A549 (cell line): ENCODE measurements around the gene ARRDC4. TPM values are rescaled to one million over a fixed set of nuclear protein-coding genes. Genes with fewer than 3 reads are reported as not detected.

Experiments
- ATAC-seq, 2 experiments: fragments of 200-7000 bp in 1 of 2; fragments of >200 bp in 1 of 2; cut with Nextera tagmentation in 1 of 2; cut with Tn5 transposase in 1 of 2; 3 replicates each; pipeline versions ENCODE4 v1.8.0 to v1.9.1; 2018 to 2020; ENCODE audit warnings: mild to moderate bottlenecking in 1 of 2, moderate library complexity in 1 of 2
- CTCF ChIA-PET: fragments of 300-600 bp; sonication (Branson Sonifier 250); formaldehyde crosslinking; extraction: SDS; loops from one replicate; lab custom pipeline; 2021; ENCODE audit warnings: antibody characterized with exemption, inconsistent platforms; lab: Yijun Ruan, JAX
- POLR2A ChIA-PET: fragments of 350-600 bp; formaldehyde crosslinking; extraction: SDS; loops from one replicate; lab custom pipeline; 2021; ENCODE audit warnings: antibody characterized with exemption, inconsistent platforms; lab: Yijun Ruan, JAX
- DNase-seq, 2 experiments: peaks; one replicate each; pipeline versions ENCODE4 v3.0.0 to v3.0.0-alpha.2; 2011 to 2016; ENCODE audit warnings: low read depth in 1 of 2, low spot score in 1 of 2
- FAIRE-seq: peaks from 2 replicates; lab custom pipeline; 2011; peaks lifted over from hg19 to GRCh38; lab: Jason Lieb, UNC
- H3K27ac ChIP-seq, 2 experiments: fragments of >200 bp; sonication (Bioruptor Twin); formaldehyde crosslinking; 3 replicates each; pipeline ENCODE4 v1.5.1; 2016 to 2017
- H3K4me1 ChIP-seq: fragments of >200 bp; sonication (Bioruptor Twin); formaldehyde crosslinking; 3 replicates; pipeline ENCODE4 v1.6.1; 2016
- H3K4me2 ChIP-seq: fragments of >200 bp; sonication (Bioruptor Twin); formaldehyde crosslinking; 3 replicates; pipeline ENCODE4 v1.6.1; 2016
- H3K4me3 ChIP-seq: fragments of >200 bp; sonication (Bioruptor Twin); formaldehyde crosslinking; 3 replicates; pipeline ENCODE4 v1.5.1; 2016
- H3K9me3 ChIP-seq: fragments of >200 bp; sonication (Bioruptor Twin); formaldehyde crosslinking; 3 replicates; pipeline ENCODE4 v1.6.1; 2016
- CBX2 ChIP-seq: fragments of 200-600 bp; sonication (generic); IDR thresholded peaks from 2 replicates; pipeline ENCODE4 v1.6.1; 2016; ENCODE audit warnings: low read depth, mild to moderate bottlenecking, borderline replicate concordance
- CEBPB ChIP-seq, 2 experiments: fragments of >200 bp in 1 of 2; sonication (Bioruptor Twin) in 1 of 2; formaldehyde crosslinking in 1 of 2; IDR thresholded peaks; 2 replicates each; pipeline ENCODE4 v1.6.1; 2012 to 2016
- CHD4 ChIP-seq: fragments of 200-600 bp; sonication (generic); IDR thresholded peaks from 2 replicates; pipeline ENCODE4 v1.6.1; 2016; ENCODE audit warnings: antibody characterized with exemption, mild to moderate bottlenecking, borderline replicate concordance
- E2F6 ChIP-seq: IDR thresholded peaks from 2 replicates; pipeline ENCODE4 v1.6.1; 2012; ENCODE audit warnings: low read depth, borderline replicate concordance
- HES2 ChIP-seq: fragments of >200 bp; sonication (Bioruptor Twin); formaldehyde crosslinking; IDR thresholded peaks from 2 replicates; pipeline ENCODE4 v1.6.1; 2016
- HMGXB4 ChIP-seq: fragments of 250-450 bp; sonication (Bioruptor Pico); IDR thresholded peaks from 2 replicates; pipeline ENCODE4 v1.5.0; 2021; ENCODE audit warnings: mild to moderate bottlenecking, moderate library complexity, borderline replicate concordance
- HOXB13 ChIP-seq: fragments of 250-450 bp; sonication (Bioruptor Pico); IDR thresholded peaks from 2 replicates; pipeline ENCODE4 v1.5.0; 2020; ENCODE audit warnings: low read depth, mild to moderate bottlenecking, moderate library complexity
- JUN ChIP-seq, 2 experiments: fragments of >200 bp; sonication (Bioruptor Twin); formaldehyde crosslinking; IDR thresholded peaks; 2 replicates in 1 of 2; 3 replicates in 1 of 2; pipeline ENCODE4 v1.6.1; 2016 to 2017
- JUNB ChIP-seq: fragments of >200 bp; sonication (Bioruptor Twin); formaldehyde crosslinking; IDR thresholded peaks from 2 replicates; pipeline ENCODE4 v1.6.1; 2016
- KDM5A ChIP-seq: fragments of 200-600 bp; sonication (generic); IDR thresholded peaks from 2 replicates; pipeline ENCODE4 v1.6.1; 2016; ENCODE audit warnings: antibody characterized with exemption, mild to moderate bottlenecking
- MAFK ChIP-seq: fragments of 450-650 bp; IDR thresholded peaks from 2 replicates; pipeline ENCODE4 v1.6.1; 2014; ENCODE audit not compliant: partially characterized antibody
- MAZ ChIP-seq: fragments of 150-350 bp; IDR thresholded peaks from 2 replicates; pipeline ENCODE4 v1.6.1; 2014; ENCODE audit warnings: antibody characterized with exemption, low read depth, low read length, borderline replicate concordance
- MYC ChIP-seq: IDR thresholded peaks from 2 replicates; pipeline ENCODE4 v1.6.1; 2012; ENCODE audit warnings: mild to moderate bottlenecking, inconsistent platforms, low read length, improper control_type of control experiment, borderline replicate concordance
- NFE2L2 ChIP-seq: fragments of 150-350 bp; conservative IDR thresholded peaks from 2 replicates; pipeline ENCODE4 v1.6.1; 2014; ENCODE audit warnings: low read length
- POLR2A ChIP-seq: IDR thresholded peaks from 2 replicates; pipeline ENCODE4 v1.6.1; 2012; ENCODE audit warnings: mild to moderate bottlenecking, low read length
- POLR2AphosphoS2 ChIP-seq: conservative IDR thresholded peaks from 2 replicates; pipeline ENCODE4 v1.6.1; 2012; ENCODE audit warnings: low read length, improper control_type of control experiment, inconsistent platforms
- RARB ChIP-seq: fragments of 250-450 bp; sonication (Bioruptor Pico); IDR thresholded peaks from 2 replicates; pipeline ENCODE4 v1.8.0; 2021; ENCODE audit warnings: mild to moderate bottlenecking, moderate library complexity
- RFX5 ChIP-seq: fragments of 450-650 bp; IDR thresholded peaks from 2 replicates; pipeline ENCODE4 v1.7.1; 2014; ENCODE audit warnings: antibody characterized with exemption, mild to moderate bottlenecking, moderate library complexity
- TFCP2L1 ChIP-seq: fragments of 250-450 bp; sonication (Bioruptor Pico); IDR thresholded peaks from 2 replicates; pipeline ENCODE4 v1.5.0; 2021; ENCODE audit warnings: mild to moderate bottlenecking
- ZC3H11A ChIP-seq: fragments of 450-650 bp; IDR thresholded peaks from 2 replicates; pipeline ENCODE4 v1.6.1; 2014; ENCODE audit warnings: antibody characterized with exemption, mild to moderate bottlenecking
- ZFP36 ChIP-seq: fragments of 450-650 bp; IDR thresholded peaks from 2 replicates; pipeline ENCODE4 v1.6.1; 2014; ENCODE audit warnings: borderline replicate concordance; ENCODE audit not compliant: partially characterized antibody
- ZSCAN20 ChIP-seq: fragments of 250-450 bp; sonication (Bioruptor Pico); IDR thresholded peaks from 2 replicates; pipeline ENCODE4 v1.8.0; 2022; ENCODE audit warnings: mild to moderate bottlenecking, moderate library complexity
- WGBS: methylation state at CpG from one replicate; pipeline ENCODE4 v1.1.6; 2017; ENCODE audit errors: missing lambda C conversion rate; 5-methylcytosine and 5-hydroxymethylcytosine counted together
- polyA plus RNA-seq, 4 experiments: library from polyadenylated mRNA; depleted of rRNA in 3 of 4; stranded (reverse); fragments of >200 nt; fragmentation: RNase III in 1 of 4; extraction: RNeasy Plus Mini Kit Qiagen cat#74134 plus additional on column Dnase treatment in 1 of 4; gene quantifications; 2 replicates in 3 of 4; 3 replicates in 1 of 4; pipeline ENCODE4 v1.2.3, GENCODE V29; 2011 to 2017
- TF ChIP-seq, protein P1 (sequence below): fragments of 250-450 bp; sonication (Bioruptor Pico); IDR thresholded peaks from 2 replicates; pipeline ENCODE4 v1.5.0; 2020; ENCODE audit warnings: low read depth, mild to moderate bottlenecking, moderate library complexity
- TF ChIP-seq, protein P2 (sequence below): fragments of 200-600 bp; sonication (generic); IDR thresholded peaks from 2 replicates; pipeline ENCODE4 v1.6.1; 2016; ENCODE audit warnings: antibody characterized with exemption, mild to moderate bottlenecking, moderate library complexity

Gene ARRDC4
- polyA plus RNA-seq, 2 of the 4 experiments (the other 2 are of a cell fraction) = 0.19 to 2.2 TPM

DNA sequence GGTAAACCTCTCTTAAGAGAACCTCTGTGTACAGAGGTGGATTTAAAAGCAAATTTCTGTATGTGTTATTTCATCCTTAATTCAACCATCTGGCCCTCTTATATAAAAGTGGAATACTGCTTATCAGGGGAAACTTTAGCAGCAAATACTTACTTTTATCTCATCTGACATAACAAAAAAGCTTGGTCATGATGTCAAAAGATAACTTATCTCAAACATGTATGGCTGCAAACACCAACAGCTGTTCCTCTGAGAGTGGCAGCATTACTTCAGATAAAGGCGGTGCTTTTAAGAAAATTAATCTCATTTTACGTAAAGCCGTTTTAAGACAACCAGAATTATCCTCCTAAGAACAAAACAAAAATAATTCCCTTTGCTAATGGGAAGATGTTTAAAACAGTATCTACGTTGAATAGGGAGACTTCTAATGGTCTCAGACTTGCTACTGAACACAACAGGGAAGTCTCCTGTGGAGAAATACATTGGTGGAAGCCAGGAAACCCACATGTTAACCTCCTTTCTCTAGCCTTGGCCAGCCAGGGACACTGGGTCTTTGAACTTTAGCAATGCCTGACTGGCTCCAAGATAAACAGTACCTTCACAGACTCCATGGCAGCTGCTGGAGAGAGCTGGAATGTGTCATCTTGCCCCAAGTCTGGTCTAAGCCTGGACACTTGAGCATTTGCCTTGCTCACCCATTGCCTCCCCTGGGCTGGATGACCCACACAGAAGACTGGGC, 18.1 kb downstream of the ARRDC4 start:
- Histone ChIP-seq H3K4me2 (no peak overlapping the region), H3K4me3 (no peak overlapping the region), H3K27ac (no peak overlapping the region), H3K4me1 (no peaks in the 10 kb centered on the region), H3K9me3 (no peaks in the 10 kb centered on the region; the same call in 2 of the 3 replicates)
- FAIRE-seq (no peak), ATAC-seq (no peak), DNase-seq (no peak)
- 59% methylated on average over 4 of the region's 4 CpGs for WGBS
- ChIA-PET CTCF (interaction anchor here (1.0 kb wide), 2 partner anchors 70 to 200 kb away, joined by 3 read pairs; no protein-coding TSS in a partner anchor), POLR2A (no interaction called here)
- TF ChIP-seq ZC3H11A (no peak), HES2 (no peak), TFCP2L1 (CRISPR knock-in tag) (no peak), RFX5 (no peak), POLR2A (no peak), ZFP36 (no peak), CEBPB (IDR thresholded peaks at IDR 0.05) (no peak), MYC (no peak), CHD4 (no peak), KDM5A (no peak), MAZ (no peak), E2F6 (no peak), JUNB (no peak), POLR2AphosphoS2 (no peak), HOXB13 (CRISPR knock-in tag) (no peak), HMGXB4 (CRISPR knock-in tag) (no peak)
- TF ChIP-seq, protein P1, sequence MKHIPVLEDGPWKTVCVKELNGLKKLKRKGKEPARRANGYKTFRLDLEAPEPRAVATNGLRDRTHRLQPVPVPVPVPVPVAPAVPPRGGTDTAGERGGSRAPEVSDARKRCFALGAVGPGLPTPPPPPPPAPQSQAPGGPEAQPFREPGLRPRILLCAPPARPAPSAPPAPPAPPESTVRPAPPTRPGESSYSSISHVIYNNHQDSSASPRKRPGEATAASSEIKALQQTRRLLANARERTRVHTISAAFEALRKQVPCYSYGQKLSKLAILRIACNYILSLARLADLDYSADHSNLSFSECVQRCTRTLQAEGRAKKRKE = no peak

- no peak for ATAC-seq
- WGBS = 24% methylated on average over 2 of the region's 2 CpGs
- no peaks in the 10 kb centered on the region; the same call in 2 of the 3 replicates for H3K9me3 ChIP-seq
- FAIRE-seq = no peak
- POLR2A ChIA-PET = no interaction called here
- no peak overlapping the region for H3K27ac ChIP-seq
- no peak overlapping the region for H3K4me3 ChIP-seq
- no peak for TF ChIP-seq RARB
- TF ChIP-seq ZSCAN20 (CRISPR knock-in tag) = no peak
- TF ChIP-seq, protein P2, sequence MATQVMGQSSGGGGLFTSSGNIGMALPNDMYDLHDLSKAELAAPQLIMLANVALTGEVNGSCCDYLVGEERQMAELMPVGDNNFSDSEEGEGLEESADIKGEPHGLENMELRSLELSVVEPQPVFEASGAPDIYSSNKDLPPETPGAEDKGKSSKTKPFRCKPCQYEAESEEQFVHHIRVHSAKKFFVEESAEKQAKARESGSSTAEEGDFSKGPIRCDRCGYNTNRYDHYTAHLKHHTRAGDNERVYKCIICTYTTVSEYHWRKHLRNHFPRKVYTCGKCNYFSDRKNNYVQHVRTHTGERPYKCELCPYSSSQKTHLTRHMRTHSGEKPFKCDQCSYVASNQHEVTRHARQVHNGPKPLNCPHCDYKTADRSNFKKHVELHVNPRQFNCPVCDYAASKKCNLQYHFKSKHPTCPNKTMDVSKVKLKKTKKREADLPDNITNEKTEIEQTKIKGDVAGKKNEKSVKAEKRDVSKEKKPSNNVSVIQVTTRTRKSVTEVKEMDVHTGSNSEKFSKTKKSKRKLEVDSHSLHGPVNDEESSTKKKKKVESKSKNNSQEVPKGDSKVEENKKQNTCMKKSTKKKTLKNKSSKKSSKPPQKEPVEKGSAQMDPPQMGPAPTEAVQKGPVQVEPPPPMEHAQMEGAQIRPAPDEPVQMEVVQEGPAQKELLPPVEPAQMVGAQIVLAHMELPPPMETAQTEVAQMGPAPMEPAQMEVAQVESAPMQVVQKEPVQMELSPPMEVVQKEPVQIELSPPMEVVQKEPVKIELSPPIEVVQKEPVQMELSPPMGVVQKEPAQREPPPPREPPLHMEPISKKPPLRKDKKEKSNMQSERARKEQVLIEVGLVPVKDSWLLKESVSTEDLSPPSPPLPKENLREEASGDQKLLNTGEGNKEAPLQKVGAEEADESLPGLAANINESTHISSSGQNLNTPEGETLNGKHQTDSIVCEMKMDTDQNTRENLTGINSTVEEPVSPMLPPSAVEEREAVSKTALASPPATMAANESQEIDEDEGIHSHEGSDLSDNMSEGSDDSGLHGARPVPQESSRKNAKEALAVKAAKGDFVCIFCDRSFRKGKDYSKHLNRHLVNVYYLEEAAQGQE = no peak
- no peak for TF ChIP-seq CHD4
- no peak for TF ChIP-seq ZC3H11A
- TF ChIP-seq CBX2 = no peak
- no peak for TF ChIP-seq JUN (IDR thresholded peaks at IDR 0.05)
- no peak for TF ChIP-seq MAFK
- TF ChIP-seq NFE2L2 = no peak
- H3K4me1 ChIP-seq = no peaks in the 10 kb centered on the region
- CTCF ChIA-PET = interaction anchor here (0.6 to 1.0 kb wide), 3 partner anchors 70 to 199 kb away, joined by 3 read pairs; no protein-coding TSS in a partner anchor
- no peak overlapping the region for H3K4me2 ChIP-seq
- no peak for DNase-seq
Observed at GRCh38 chr15:97979140-97979520, 18.6 kb downstream of the ARRDC4 start.
